Skeletal muscle cell (primary cell): Measurements from ENCODE around the gene HDHD3.

Experiments used
- DNase-seq: peaks from one replicate; pipeline ENCODE4 v3.0.0-alpha.2; 2010; ENCODE audit warnings: low read depth
- H3K4me3 ChIP-seq: 2 replicates; pipeline ENCODE4 v1.5.1; 2011; ENCODE audit warnings: low read depth, mild to moderate bottlenecking, control low read depth, low read length, moderate library complexity

HDHD3 gene

DNA sequence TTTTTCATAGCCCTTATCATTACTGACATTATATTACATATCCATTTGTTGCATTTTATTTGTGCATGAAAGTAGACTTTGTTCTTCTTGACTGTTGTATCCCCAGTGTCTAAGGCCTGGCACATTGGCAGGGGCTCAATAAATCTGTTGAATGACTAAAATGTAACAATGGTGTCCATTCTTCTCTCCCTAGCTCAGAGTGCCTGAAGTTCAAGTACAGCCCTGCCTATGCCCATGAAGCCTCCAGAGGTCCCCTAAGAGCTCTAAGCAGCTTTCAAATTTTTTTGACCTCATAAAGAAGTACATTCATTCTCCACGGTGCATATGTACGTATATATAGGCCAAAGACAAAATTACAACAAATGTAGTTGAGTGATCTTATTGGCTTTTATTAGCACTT lies 31.6 kb downstream of the HDHD3 start:
- no peak overlapping the region for H3K4me3 ChIP-seq
- no peak for DNase-seq

DNA sequence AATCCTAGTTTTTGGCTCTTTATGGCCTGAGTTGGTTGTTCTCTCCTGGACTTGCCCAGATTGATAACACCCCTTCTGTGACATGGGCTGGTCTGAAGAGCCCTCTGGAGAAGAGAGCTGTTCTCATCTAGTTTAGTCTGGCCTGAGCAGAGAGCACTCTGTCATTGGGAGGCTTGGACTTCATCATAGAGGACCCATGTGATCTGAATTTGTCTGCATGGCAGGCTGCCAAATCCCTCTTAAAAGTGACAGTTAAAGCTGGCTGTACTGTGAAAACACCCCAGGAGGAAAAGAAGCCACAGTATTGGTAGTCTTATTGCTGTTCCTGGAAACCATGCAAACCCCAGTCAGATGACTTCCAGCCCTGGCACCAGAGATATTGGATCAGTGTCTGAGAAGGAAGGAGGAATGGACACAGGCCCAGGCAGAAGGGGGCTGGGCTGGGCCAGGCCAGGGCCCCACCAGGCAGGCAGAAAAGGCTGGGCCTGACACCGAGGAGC lies 33.0 kb downstream of the HDHD3 start:
- no peak overlapping the region for H3K4me3 ChIP-seq
- DNase-seq: peak; percentile 41

DNA sequence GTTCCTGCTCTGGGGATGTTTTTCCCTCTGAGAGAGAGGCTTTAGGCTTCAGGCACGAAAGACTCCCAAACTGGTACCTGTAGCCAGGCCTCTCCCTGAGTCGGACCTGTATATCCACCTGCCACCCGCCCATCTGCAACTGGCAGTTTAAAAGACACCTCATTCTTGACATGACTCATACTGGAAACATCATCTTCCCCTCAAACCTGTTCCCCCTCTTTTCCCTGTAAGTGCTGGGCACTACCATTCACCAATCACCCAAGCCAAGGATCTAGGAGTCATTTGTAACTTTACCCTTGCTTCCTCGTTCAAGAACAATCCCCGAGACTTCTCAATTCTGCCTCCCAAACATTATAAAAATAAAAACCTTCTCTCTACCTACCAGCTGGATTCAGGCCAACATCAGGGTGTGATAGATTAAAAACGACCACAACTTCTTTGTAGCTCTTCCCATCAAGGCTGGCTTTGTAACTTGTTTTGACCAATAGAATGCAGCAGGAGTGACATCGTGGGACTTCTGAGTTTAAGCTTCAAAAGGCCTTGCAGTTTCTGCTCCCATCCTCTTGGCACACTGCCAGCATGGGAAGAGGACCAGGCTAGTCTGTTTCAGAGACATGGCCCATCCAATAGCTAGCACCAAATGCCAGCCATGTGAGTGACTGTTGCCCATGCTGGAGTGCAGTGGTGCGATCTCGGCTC lies 34.9 kb downstream of the HDHD3 start:
- no peak for DNase-seq
- no peak overlapping the region for H3K4me3 ChIP-seq

DNA sequence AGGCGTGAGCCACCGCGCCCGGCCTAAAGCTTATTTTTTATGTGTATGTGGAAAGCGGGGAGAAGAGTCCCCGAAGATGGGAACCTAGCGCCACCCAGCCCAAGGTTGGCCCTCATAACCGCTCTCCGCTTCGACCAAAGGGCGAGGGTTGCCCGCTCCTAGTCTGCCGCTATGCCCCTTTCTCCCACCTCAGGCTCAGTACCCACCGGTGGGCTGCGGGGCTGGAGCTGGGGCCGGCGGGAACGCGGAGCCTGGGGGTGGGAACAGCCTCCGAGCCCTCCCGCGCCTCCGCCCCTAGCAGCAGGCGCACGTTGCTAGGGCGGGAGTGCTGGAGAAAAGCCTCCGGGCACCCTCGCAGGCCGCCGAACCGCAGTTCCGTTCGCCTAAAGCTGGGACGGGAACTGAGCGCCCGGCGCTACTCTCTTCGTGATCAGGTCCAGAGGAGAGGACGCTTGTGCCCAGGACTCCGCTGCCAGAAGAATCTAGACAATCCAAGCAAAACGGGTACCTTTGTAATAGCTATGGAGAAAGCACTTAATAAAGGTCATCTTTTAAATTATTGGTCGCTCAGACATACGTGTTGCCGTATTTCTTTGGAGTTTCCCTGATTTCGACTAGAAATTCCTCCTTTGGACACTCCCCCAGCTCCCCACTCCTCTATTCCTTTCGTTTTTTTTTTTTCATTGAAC lies 36.6 kb downstream of the HDHD3 start, which contains the start of gene WDR31:
TSS of gene WDR31 (minus strand) at position 265 of the 689 bp plus-strand sequence. CDS start 8,253 bp downstream, outside the sequence.
- H3K4me3 ChIP-seq: peak within 1 kb of the TSS; percentile 77
- DNase-seq: peak; percentile 69

DNA sequence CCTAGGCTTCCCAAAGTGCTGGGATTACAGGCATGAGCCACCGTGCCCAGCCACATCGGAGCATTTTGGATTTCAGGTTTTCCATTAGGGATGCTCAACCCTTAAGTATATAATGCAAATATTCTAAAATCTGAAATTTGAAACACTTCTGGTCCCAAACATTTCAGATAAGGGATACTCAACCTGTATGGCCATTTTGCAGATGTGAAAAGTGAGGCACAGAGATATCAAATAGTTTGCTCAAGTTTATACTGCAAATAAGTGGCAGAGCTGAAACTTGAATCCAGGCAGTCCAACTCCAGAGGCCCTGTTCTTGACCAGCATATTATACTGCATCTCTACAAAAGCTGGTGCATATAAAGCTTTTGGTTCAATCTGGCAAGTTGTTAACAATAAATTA lies 39.1 kb downstream of the HDHD3 start:
- no peak for DNase-seq
- H3K4me3 ChIP-seq: no peak overlapping the region

DNA sequence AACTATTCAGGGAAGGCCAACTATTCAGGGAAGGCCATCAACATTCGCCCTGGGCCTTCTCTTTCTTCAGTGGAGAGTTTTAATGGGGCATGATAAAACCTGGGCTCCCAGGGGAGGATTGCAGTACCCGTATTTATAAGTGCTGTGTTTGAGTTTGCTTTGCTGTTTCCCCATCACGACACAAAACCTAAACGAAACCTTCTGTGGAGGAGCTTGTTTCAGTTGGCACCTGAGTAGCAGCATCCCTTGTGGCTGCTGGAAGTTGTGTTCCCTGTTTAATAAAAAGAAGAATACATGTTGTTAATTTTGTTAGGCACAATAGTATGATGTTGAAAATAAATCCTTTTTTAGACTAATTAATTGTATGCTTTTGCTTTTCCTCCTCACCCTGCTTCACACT lies 45.0 kb downstream of the HDHD3 start:
- no peak for DNase-seq
- H3K4me3 ChIP-seq: no peak overlapping the region

DNA sequence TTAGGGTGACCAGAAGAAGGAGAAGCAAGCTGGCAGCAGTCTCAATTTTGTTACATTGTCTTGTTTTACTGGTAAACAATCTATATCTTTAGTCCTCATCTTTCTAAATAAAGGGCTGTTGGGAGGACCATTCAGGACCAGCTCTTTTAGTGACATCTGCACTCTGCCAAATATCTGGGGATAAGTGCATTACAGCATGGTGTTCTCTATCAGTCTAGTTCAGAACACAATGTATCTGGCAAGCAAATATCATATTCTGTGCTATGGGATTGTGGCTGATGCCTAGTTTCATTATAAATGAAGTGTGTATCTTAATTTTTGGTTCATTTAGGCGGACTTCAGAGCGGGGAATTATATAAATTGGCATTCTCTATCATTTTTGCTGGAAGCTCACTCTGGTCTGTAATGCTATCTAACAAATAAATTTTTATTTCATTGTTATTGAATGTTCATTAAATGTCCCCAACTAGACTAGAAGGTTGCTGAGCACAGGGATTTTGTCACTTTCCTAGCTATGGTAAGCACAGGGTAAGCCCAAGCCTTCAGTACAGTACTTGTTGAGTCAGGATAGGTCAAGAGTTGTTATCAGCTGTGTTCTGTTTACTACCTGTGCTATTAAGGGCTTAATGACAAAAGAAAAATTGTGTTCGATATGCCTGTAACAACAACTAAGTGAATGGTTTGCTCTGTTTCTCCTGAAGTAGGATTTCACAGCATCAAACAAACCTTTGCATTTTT lies 48.6 kb downstream of the HDHD3 start:
- no peak overlapping the region for H3K4me3 ChIP-seq

DNA sequence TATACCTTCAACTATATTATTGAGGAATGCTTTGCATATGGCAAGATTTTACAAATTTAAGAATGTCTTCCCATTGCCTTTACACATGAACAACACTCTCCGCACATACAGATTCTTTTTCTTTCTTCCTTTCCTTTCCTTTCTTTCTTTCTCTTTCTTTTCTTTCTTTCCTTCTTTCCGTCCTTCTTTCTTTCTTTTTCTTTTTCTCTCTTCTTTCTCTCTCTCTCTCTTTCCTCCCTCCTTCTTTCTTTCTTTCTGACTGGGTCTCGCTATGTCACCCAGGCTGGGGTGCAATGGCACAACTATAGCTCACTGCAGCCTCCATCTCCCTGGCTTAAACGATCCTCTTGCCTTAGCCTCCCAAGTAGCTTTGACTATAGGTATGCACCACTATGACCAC lies 50.6 kb downstream of the HDHD3 start:
- no peak for DNase-seq
- no peak overlapping the region for H3K4me3 ChIP-seq

More for the DNA sequence above, 48.6 kb downstream of the HDHD3 start:
- DNase-seq: no peak
